OCI-LY7 (cell line): ENCODE data around the gene DHFR. TPM values are rescaled to one million over a fixed set of nuclear protein-coding genes. Genes with fewer than 3 reads are reported as not detected.

Experiments used
- BruUV-seq: library from RNA; stranded (reverse); fragments of 400-500 nt; replicated peaks from 2 replicates; lab custom pipeline; 2021; lab: Mats Ljungman, UMichigan
- CTCF ChIA-PET: fragments of 300-600 bp; sonication (Branson Sonifier 250); formaldehyde crosslinking; loops from one replicate; lab custom pipeline; 2022; ENCODE audit warnings: antibody characterized with exemption; ENCODE audit not compliant: unreplicated experiment; lab: Charles Lee
- POLR2A ChIA-PET: fragments of 300-600 bp; sonication (Branson Sonifier 250); formaldehyde crosslinking; loops from one replicate; lab custom pipeline; 2022; ENCODE audit warnings: antibody characterized with exemption; lab: Charles Lee
- DNase-seq: peaks from one replicate; pipeline ENCODE4 v3.0.0-alpha.2; 2015; ENCODE audit warnings: low spot score
- H2AFZ ChIP-seq: fragments of 200-600 bp; sonication (generic), shearing (Covaris generic); 2 replicates; pipeline ENCODE4 v1.6.1; 2014; ENCODE audit warnings: mild to moderate bottlenecking, antibody characterized with exemption, low read length, moderate library complexity
- H3K27ac ChIP-seq: fragments of 200-600 bp; sonication (generic); 2 replicates; pipeline ENCODE4 v1.5.1; 2014; ENCODE audit warnings: mixed run types, low read depth, mild to moderate bottlenecking, moderate library complexity, low read length, inconsistent platforms; ENCODE audit not compliant: poor library complexity, severe bottlenecking
- H3K36me3 ChIP-seq: fragments of 200-600 bp; sonication (generic); 2 replicates; pipeline ENCODE4 v1.6.1; 2014; ENCODE audit warnings: mild to moderate bottlenecking, antibody characterized with exemption, low read length, moderate library complexity, mixed read lengths; ENCODE audit not compliant: insufficient read depth
- H3K4me1 ChIP-seq: fragments of 200-600 bp; sonication (generic); 2 replicates; pipeline ENCODE4 v1.5.1; 2014; ENCODE audit warnings: mild to moderate bottlenecking, low read length; ENCODE audit not compliant: insufficient read depth, poor library complexity, severe bottlenecking
- H3K4me2 ChIP-seq: fragments of 200-600 bp; sonication (generic); 2 replicates; pipeline ENCODE4 v1.6.1; 2014; ENCODE audit warnings: mild to moderate bottlenecking, low read length
- H3K4me3 ChIP-seq: fragments of 200-600 bp; sonication (generic); 2 replicates; pipeline ENCODE4 v1.5.1; 2014; ENCODE audit warnings: mild to moderate bottlenecking, low read depth, low read length; ENCODE audit not compliant: poor library complexity, severe bottlenecking
- H3K79me2 ChIP-seq: fragments of 200-600 bp; sonication (generic); 2 replicates; pipeline ENCODE4 v1.6.1; 2016; ENCODE audit warnings: low read depth, mild to moderate bottlenecking, low read length, moderate library complexity, mixed read lengths; ENCODE audit not compliant: insufficient read depth
- H3K9me2 ChIP-seq: fragments of 200-600 bp; sonication (generic); 2 replicates; pipeline ENCODE4 v1.6.1; 2016; ENCODE audit warnings: mild to moderate bottlenecking, low read length, mixed read lengths; ENCODE audit not compliant: insufficient read depth
- H3K9me3 ChIP-seq: fragments of 200-600 bp; sonication (generic); 2 replicates; pipeline ENCODE4 v1.6.1; 2014; ENCODE audit warnings: mild to moderate bottlenecking, mixed run types, low read length, mixed read lengths
- H4K20me1 ChIP-seq: fragments of 200-600 bp; sonication (generic); 2 replicates; pipeline ENCODE4 v1.6.1; 2014; ENCODE audit warnings: mild to moderate bottlenecking, antibody characterized with exemption, low read length, moderate library complexity, mixed read lengths; ENCODE audit not compliant: insufficient read depth
- CTCF ChIP-seq: fragments of 200-600 bp; sonication (generic); conservative IDR thresholded peaks from 2 replicates; pipeline ENCODE4 v1.5.1; 2014; ENCODE audit warnings: mild to moderate bottlenecking, antibody characterized with exemption, low read length, moderate library complexity, mixed read lengths
- EZH2phosphoT487 ChIP-seq: fragments of 200-600 bp; sonication (generic); IDR thresholded peaks from 2 replicates; pipeline ENCODE4 v1.6.1; 2018; ENCODE audit warnings: low read depth, borderline replicate concordance, mild to moderate bottlenecking, mixed run types, antibody characterized with exemption, low read length, moderate library complexity, mixed read lengths
- intact Hi-C: fragments of 100-400 bp; cut with micrococcal nuclease; formaldehyde crosslinking; loops from one replicate; pipeline ENCODE4 v1.10.0; 2022; ENCODE audit not compliant: unreplicated experiment
- total RNA-seq, 2 experiments: library from RNA; depleted of rRNA in 1 of 2; stranded (reverse); fragments of >200 nt in 1 of 2; shearing (Covaris generic) in 1 of 2; gene quantifications; 2 replicates each; pipeline ENCODE4 v1.2.3, GENCODE V29; 2014 to 2022

DHFR gene
- total RNA-seq, 2 experiments from 2014 or later: 115 to 164 TPM

- DNase-seq: no peak
- Histone ChIP-seq H3K79me2 (no peaks in the 10 kb centered on the region), H3K4me3 (no peak overlapping the region), H3K9me2 (no peaks in the 10 kb centered on the region), H4K20me1 (no peaks in the 10 kb centered on the region), H3K4me2 (no peak overlapping the region), H2AFZ (no peak overlapping the region), H3K9me3 (no peaks in the 10 kb centered on the region), H3K36me3 (no peaks in the 10 kb centered on the region), H3K4me1 (no peaks in the 10 kb centered on the region), H3K27ac (no peak overlapping the region)
- TF ChIP-seq CTCF (no peak), EZH2phosphoT487 (no peak)
- no TSS peak for BruUV-seq
- ChIA-PET CTCF (no interaction called here), POLR2A (interaction anchor here (0.6 kb wide), 2 partner anchors 152 to 218 kb away, joined by 3 to 4 read pairs; no protein-coding TSS in a partner anchor)
- intact Hi-C loops: no loop called here
Measured at GRCh38 chr5:80597500-80597899, 57.3 kb downstream of the DHFR start.

- H3K4me1 ChIP-seq: no peaks in the 10 kb centered on the region
- no peak overlapping the region for H3K27ac ChIP-seq
- H3K9me2 ChIP-seq: no peaks in the 10 kb centered on the region
- intact Hi-C loops: no loop called here
- H3K36me3 ChIP-seq: no peaks in the 10 kb centered on the region
- ChIA-PET POLR2A (interaction anchor here (0.7 kb wide), 1 partner anchor 499 kb away, joined by 4 read pairs; no protein-coding TSS in a partner anchor), CTCF (no interaction called here)
- H3K4me2 ChIP-seq: no peak overlapping the region
- H3K4me3 ChIP-seq: no peak overlapping the region
- no peak overlapping the region for H2AFZ ChIP-seq
- BruUV-seq: no TSS peak
- TF ChIP-seq EZH2phosphoT487 (no peak), CTCF (no peak)
- H3K79me2 ChIP-seq: no peaks in the 10 kb centered on the region
- H3K9me3 ChIP-seq: no peaks in the 10 kb centered on the region
- DNase-seq: no peak
- no peaks in the 10 kb centered on the region for H4K20me1 ChIP-seq
Measured at GRCh38 chr5:80594810-80595209, 60.0 kb downstream of the DHFR start.

GRCh38 chr5:80592761-80593160 is 62.0 kb downstream of the DHFR start:
- intact Hi-C loops: no loop called here
- Histone ChIP-seq H3K9me3 (no peaks in the 10 kb centered on the region), H3K4me1 (no peaks in the 10 kb centered on the region), H3K79me2 (no peaks in the 10 kb centered on the region), H3K9me2 (no peaks in the 10 kb centered on the region), H3K36me3 (no peaks in the 10 kb centered on the region), H2AFZ (no peak overlapping the region), H4K20me1 (no peaks in the 10 kb centered on the region), H3K27ac (no peak overlapping the region), H3K4me3 (no peak overlapping the region), H3K4me2 (no peak overlapping the region)
- ChIA-PET POLR2A (interaction anchor here (0.6 kb wide), 3 partner anchors 17 to 1469 kb away, joined by 3 to 4 read pairs (median 3); no protein-coding TSS in a partner anchor), CTCF (no interaction called here)
- no TSS peak for BruUV-seq
- no peak for TF ChIP-seq EZH2phosphoT487
- TF ChIP-seq CTCF: no peak
- DNase-seq: no peak
